Neural progenitor cell (in vitro differentiated cells): Measurements from ENCODE around the gene C6orf47. TPM values are rescaled to one million over a fixed set of nuclear protein-coding genes. Genes with fewer than 3 reads are reported as not detected.

Experiments
- DNase-seq: peaks from one replicate; pipeline ENCODE4 v3.0.0-alpha.2; 2016; ENCODE audit warnings: low spot score
- H2AFZ ChIP-seq: fragments of 200-600 bp; sonication (generic); replicated peaks from 2 replicates; pipeline ENCODE4 v1.6.1; 2016; ENCODE audit warnings: antibody characterized with exemption
- H3F3A ChIP-seq: fragments of 200-600 bp; sonication (generic); 2 replicates; pipeline ENCODE4 v1.6.1; 2016; ENCODE audit warnings: antibody characterized with exemption, low read depth
- H3K27ac ChIP-seq: fragments of 200-600 bp; sonication (generic); 2 replicates; pipeline ENCODE4 v1.5.1; 2016; ENCODE audit warnings: mild to moderate bottlenecking
- H3K27me3 ChIP-seq: fragments of 200-600 bp; sonication (generic); 2 replicates; pipeline ENCODE4 v1.6.1; 2016; ENCODE audit warnings: mild to moderate bottlenecking, moderate library complexity
- H3K36me3 ChIP-seq: fragments of 200-600 bp; sonication (generic); 2 replicates; pipeline ENCODE4 v1.5.1; 2016
- H3K4me1 ChIP-seq: fragments of 200-600 bp; sonication (generic); 2 replicates; pipeline ENCODE4 v1.6.1; 2016; ENCODE audit warnings: mixed run types
- H3K4me2 ChIP-seq: fragments of 200-600 bp; sonication (generic); 2 replicates; pipeline ENCODE4 v1.6.1; 2016
- H3K4me3 ChIP-seq: fragments of 200-600 bp; sonication (generic); 2 replicates; pipeline ENCODE4 v1.5.1; 2016
- H3K79me2 ChIP-seq: fragments of 200-600 bp; sonication (generic); 2 replicates; pipeline ENCODE4 v1.6.1; 2016; ENCODE audit warnings: low read depth
- H3K9ac ChIP-seq: fragments of 200-600 bp; sonication (generic); 2 replicates; pipeline ENCODE4 v1.6.1; 2016
- H3K9me3 ChIP-seq: fragments of 200-600 bp; sonication (generic); 2 replicates; pipeline ENCODE4 v1.5.1; 2016; ENCODE audit warnings: low read depth
- H4K20me1 ChIP-seq: fragments of 200-600 bp; sonication (generic); 2 replicates; pipeline ENCODE4 v1.6.1; 2016; ENCODE audit warnings: low read depth
- H3K27ac Mint-ChIP-seq: 3 replicates; pipeline ENCODE4 v1.8.0; 2021; ENCODE audit warnings: mixed read lengths
- H3K27me3 Mint-ChIP-seq: 2 replicates; pipeline ENCODE4 v1.8.0; 2022; ENCODE audit warnings: low read depth, mild to moderate bottlenecking, inconsistent platforms, moderate library complexity, mixed read lengths; ENCODE audit not compliant: insufficient read depth
- H3K36me3 Mint-ChIP-seq: 3 replicates; pipeline ENCODE4 v1.8.0; 2021; ENCODE audit warnings: mixed read lengths
- H3K4me1 Mint-ChIP-seq: 3 replicates; pipeline ENCODE4 v1.8.0; 2021; ENCODE audit warnings: mixed read lengths
- H3K4me3 Mint-ChIP-seq: 3 replicates; pipeline ENCODE4 v1.8.0; 2021; ENCODE audit warnings: mild to moderate bottlenecking, moderate library complexity, mixed read lengths
- H3K9me3 Mint-ChIP-seq: 3 replicates; pipeline ENCODE4 v1.8.0; 2020; ENCODE audit warnings: mixed read lengths
- EZH2 ChIP-seq: fragments of 200-600 bp; sonication (generic); IDR thresholded peaks from 2 replicates; pipeline ENCODE4 v1.6.1; 2017; ENCODE audit warnings: antibody characterized with exemption, mild to moderate bottlenecking, moderate library complexity
- EZH2phosphoT487 ChIP-seq: fragments of 200-600 bp; sonication (generic); IDR thresholded peaks from 2 replicates; pipeline ENCODE4 v1.6.1; 2017; ENCODE audit warnings: antibody characterized with exemption
- total RNA-seq: library from RNA; depleted of rRNA; stranded (reverse); fragments of >200 nt; gene quantifications from 2 replicates; pipeline ENCODE4 v1.2.3, GENCODE V29; 2015; ENCODE audit warnings: low replicate concordance
- TF ChIP-seq, protein P1 (sequence below): fragments of 200-600 bp; sonication (generic); IDR thresholded peaks from 2 replicates; pipeline ENCODE4 v1.5.1; 2017; ENCODE audit warnings: antibody characterized with exemption, mild to moderate bottlenecking

C6orf47 gene
- total RNA-seq, 1 donor from 2014 or later = 14.6 TPM

DNA sequence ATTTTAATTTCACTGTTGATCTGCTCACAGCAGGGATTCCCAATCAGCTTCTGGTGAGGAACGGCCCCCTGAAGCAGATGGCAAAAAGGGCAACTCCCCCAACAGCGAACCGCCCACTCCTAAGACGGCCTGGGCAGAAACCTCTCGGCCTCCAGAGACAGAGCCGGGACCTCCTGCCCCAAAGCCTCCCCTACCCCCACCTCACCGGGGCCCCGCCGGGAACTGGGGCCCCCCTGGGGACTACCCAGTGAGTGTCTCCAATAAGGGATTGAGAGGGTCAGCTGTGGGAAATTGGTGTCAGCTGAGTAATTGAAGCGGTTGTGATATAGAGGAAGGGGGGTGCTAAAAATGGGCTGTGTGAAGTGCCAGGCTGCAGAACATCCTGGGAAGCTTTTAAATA is 33.6 kb downstream of the C6orf47 start:
- Mint-ChIP-seq H3K27ac (no peak overlapping the region), H3K4me3 (no peak overlapping the region), H3K27me3 (peaks cover 13% of the 10 kb centered on the region), H3K4me1 (peaks cover 10% of the 10 kb centered on the region), H3K9me3 (no peaks in the 10 kb centered on the region), H3K36me3 (peaks cover 72% of the 10 kb centered on the region)
- Histone ChIP-seq H4K20me1 (peaks cover 91% of the 10 kb centered on the region), H3K4me3 (no peak overlapping the region), H3K79me2 (peaks cover 82% of the 10 kb centered on the region), H3K9me3 (no peaks in the 10 kb centered on the region), H3F3A (peaks cover 55% of the 10 kb centered on the region), H3K36me3 (peaks cover 39% of the 10 kb centered on the region), H3K27ac (no peak overlapping the region), H3K4me1 (peaks cover 11% of the 10 kb centered on the region), H3K9ac (no peak overlapping the region), H2AFZ (no peak overlapping the region), H3K4me2 (no peak overlapping the region), H3K27me3 (no peaks in the 10 kb centered on the region)
- TF ChIP-seq, protein P1, sequence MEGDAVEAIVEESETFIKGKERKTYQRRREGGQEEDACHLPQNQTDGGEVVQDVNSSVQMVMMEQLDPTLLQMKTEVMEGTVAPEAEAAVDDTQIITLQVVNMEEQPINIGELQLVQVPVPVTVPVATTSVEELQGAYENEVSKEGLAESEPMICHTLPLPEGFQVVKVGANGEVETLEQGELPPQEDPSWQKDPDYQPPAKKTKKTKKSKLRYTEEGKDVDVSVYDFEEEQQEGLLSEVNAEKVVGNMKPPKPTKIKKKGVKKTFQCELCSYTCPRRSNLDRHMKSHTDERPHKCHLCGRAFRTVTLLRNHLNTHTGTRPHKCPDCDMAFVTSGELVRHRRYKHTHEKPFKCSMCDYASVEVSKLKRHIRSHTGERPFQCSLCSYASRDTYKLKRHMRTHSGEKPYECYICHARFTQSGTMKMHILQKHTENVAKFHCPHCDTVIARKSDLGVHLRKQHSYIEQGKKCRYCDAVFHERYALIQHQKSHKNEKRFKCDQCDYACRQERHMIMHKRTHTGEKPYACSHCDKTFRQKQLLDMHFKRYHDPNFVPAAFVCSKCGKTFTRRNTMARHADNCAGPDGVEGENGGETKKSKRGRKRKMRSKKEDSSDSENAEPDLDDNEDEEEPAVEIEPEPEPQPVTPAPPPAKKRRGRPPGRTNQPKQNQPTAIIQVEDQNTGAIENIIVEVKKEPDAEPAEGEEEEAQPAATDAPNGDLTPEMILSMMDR = no peak
- TF ChIP-seq EZH2phosphoT487 (no peak), EZH2 (no peak)
- DNase-seq = no peak

DNA sequence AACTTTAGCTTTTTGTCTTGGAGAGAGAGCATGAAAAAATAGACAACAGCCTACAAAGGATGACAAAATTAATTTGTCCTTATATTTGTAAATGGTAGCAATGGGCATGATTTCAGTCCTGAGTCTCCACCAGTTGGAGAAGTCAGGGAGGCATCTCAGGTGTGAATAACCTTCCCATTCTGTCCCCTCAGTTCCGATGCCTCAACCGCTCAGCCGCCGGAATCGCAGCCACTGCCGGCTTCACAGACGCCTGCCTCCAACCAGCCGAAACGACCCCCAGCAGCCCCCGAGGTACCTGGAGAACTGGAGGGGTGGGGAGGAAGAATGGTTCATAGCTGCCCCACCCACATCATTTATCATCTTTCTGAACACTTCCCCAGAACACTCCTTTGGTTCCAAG is 36.5 kb downstream of the C6orf47 start:
- no peak for TF ChIP-seq EZH2
- TF ChIP-seq, protein P1 = no peak
- TF ChIP-seq EZH2phosphoT487 = no peak
- H3K27ac ChIP-seq = no peak overlapping the region
- no peaks in the 10 kb centered on the region for H3K27me3 ChIP-seq
- H3K4me1 ChIP-seq = peaks cover 11% of the 10 kb centered on the region
- H3K4me3 Mint-ChIP-seq = peak overlapping the region; percentile 14
- peaks cover 53% of the 10 kb centered on the region for H3K36me3 Mint-ChIP-seq
- peaks cover 89% of the 10 kb centered on the region for H3K79me2 ChIP-seq
- H4K20me1 ChIP-seq = peaks cover 66% of the 10 kb centered on the region
- peaks cover 59% of the 10 kb centered on the region for H3F3A ChIP-seq
- peaks cover 37% of the 10 kb centered on the region for H3K36me3 ChIP-seq
- no peak overlapping the region for H3K4me3 ChIP-seq
- H3K9ac ChIP-seq = no peak overlapping the region
- no peaks in the 10 kb centered on the region for H3K9me3 ChIP-seq
- no peak overlapping the region for H3K4me2 ChIP-seq
- H3K27me3 Mint-ChIP-seq = peaks cover 7% of the 10 kb centered on the region
- H3K27ac Mint-ChIP-seq = no peak overlapping the region
- DNase-seq = no peak
- peaks cover 18% of the 10 kb centered on the region for H3K4me1 Mint-ChIP-seq
- no peak overlapping the region for H2AFZ ChIP-seq
- no peaks in the 10 kb centered on the region for H3K9me3 Mint-ChIP-seq

DNA sequence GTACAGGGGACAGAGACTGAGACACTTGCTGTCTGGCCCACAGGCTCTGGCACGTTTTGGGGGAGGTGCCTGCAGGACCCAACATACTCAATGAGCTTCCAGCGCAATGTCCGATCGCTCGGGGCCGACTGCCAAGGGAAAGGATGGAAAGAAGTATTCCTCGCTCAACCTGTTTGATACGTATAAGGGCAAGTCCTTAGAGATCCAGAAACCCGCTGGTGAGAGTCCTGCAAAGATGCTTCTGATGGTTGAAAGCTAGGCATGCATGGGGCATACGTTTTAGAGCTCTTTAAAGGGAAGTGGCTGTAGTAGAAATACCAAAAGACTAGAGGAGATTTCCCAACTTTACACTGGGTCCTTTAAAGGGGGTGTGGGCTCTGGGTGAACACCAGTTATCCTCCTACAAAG is 37.9 kb downstream of the C6orf47 start:
- Histone ChIP-seq H3K9ac (peak overlapping the region; percentile 97), H3K4me3 (peak overlapping the region; percentile 89), H3K4me1 (peaks cover 11% of the 10 kb centered on the region), H3K79me2 (peaks cover 76% of the 10 kb centered on the region), H3K4me2 (peak overlapping the region; percentile 93), H4K20me1 (peaks cover 54% of the 10 kb centered on the region), H3K36me3 (peaks cover 32% of the 10 kb centered on the region), H3F3A (peaks cover 62% of the 10 kb centered on the region), H2AFZ (no peak overlapping the region), H3K27me3 (no peaks in the 10 kb centered on the region), H3K27ac (peak overlapping the region; percentile 6), H3K9me3 (no peaks in the 10 kb centered on the region)
- no peaks in the 10 kb centered on the region for H3K9me3 Mint-ChIP-seq
- H3K4me3 Mint-ChIP-seq = peak overlapping the region; percentile 91
- TF ChIP-seq, protein P1 = no peak
- no peak for TF ChIP-seq EZH2phosphoT487
- TF ChIP-seq EZH2 = no peak
- peaks cover 18% of the 10 kb centered on the region for H3K4me1 Mint-ChIP-seq
- H3K27ac Mint-ChIP-seq = peak overlapping the region; percentile 38
- H3K36me3 Mint-ChIP-seq = peaks cover 43% of the 10 kb centered on the region
- peaks cover 6% of the 10 kb centered on the region for H3K27me3 Mint-ChIP-seq
- DNase-seq = no peak
